Stimulated activated naive CD8-positive, alpha-beta T cell treated with anti-CD3 and anti-CD28 coated beads, Interleukin-15, Interleukin-2, amounts not matched to agents 100 U/mL and 50 U/mL, for 24 hours (primary cell): ENCODE measurements around the gene CDC42EP4.
"Not testable (repeated sequence)": the region's sequence is repeated elsewhere in the genome, so short reads cannot be mapped to it uniquely, and the experiment has no call there.

Experiments
- ATAC-seq: fragments of 150-1000 bp; cut with Tn5 transposase; one replicate; pipeline ENCODE4 v1.10.0; 2021
- DNase-seq: peaks from one replicate; pipeline ENCODE4 v3.0.0; 2021

Gene CDC42EP4

DNA sequence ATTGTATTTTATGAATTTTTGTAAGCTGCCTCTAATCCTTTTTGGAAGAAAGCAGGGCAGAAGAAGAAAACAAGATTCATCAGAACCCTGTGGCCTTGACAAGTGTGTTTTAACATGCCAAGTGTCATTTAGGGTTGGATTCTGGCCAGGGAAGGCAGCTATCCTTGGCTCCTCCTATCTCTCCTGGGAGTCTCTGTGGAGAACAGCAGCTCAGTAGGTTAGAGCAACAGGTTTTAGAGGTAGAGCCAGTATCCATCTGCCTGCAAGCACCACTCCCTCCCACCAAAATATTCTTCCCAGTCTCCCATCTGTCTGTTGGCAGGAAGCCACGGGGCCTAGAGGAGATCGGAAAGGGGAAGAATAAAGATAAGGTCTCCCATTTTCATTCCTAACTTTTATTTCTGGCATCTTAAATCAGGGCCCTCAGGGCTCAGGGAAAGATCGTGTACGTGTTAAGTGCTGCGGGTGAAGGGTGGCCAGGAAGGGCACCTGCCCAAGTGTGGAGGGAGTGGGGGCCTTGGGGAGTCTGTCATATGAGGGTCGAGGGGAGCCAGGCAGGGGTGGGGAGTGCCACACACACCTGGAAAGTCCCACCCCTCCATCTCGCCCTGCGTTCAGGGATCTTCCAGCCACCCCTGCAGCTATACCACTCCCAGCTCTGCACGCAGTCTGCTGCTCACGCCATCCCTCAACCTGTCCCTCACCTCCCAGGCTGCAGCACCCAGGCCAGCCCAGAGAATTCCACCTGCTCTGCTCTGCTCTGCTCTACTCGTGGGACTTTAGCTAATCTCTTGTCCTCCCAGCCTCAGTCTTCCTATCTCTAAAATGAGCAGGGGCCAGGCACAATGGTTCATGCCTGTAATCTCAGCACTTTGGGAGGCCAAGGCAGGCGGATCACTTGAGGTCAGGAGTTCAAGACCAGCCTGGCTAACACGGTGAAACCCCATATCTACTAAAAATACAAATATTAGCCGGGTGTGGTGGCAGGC, 33.0 kb downstream of the CDC42EP4 start:
- ATAC-seq (no peak), DNase-seq (no peak)

DNA sequence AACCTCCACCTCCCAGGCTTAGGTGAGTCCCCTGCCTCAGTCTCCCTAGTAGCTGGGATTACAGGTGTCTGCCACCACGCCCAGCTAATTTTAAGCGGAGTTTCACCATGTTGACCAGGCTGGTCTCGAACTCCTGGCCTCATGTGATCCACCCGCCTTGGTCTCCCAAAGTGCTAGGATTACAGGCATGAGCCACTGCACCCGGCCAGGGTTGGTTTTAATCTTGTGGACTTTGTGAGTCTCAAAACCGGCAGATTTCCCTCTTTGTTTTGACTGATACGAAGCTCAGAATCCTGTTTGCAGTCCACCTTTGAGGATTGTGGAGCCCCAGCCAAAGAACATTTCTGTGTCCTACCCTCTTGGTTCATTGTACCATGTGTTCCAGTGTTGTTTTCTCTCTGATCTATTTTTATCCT, 33.7 kb downstream of the CDC42EP4 start:
- no peak for ATAC-seq
- DNase-seq: no peak

DNA sequence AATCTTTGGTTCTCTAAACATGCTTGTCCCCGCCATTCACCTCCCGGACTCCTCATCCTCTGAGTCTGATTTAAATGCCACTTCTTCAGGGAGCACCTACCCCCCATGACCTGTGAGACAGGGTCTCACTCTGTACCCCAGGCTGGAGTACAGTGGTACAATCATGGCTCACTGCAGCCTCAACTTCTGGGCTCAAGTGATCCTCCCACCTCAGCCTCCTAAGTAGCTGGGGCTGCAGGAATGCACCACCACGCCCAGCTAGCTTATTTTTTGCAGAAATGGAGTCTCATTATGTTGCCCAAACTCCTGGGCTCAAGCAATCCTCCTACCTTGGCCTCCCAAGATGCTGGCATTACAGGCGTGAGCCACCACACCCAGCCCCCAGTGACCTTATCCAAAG, 37.3 kb downstream of the CDC42EP4 start:
- DNase-seq: no peak

DNA sequence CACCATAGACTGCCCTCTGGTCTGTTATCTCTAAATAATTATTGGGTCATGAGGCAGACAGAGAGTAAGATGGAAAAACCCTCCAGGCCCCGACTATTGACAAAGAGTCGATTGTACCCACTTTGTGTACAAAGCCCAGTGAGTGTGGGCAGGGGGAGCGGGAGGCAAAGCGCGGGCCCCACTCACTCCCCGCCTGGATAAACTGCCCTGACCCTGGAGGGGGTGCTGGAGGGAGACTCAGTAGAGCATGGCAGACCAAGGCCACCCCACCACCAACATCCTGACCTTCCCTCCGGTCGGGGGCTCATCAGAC, 38.9 kb downstream of the CDC42EP4 start:
- no peak for DNase-seq
- ATAC-seq: no peak

More for the DNA sequence above, 37.3 kb downstream of the CDC42EP4 start:
- ATAC-seq: no peak

DNA sequence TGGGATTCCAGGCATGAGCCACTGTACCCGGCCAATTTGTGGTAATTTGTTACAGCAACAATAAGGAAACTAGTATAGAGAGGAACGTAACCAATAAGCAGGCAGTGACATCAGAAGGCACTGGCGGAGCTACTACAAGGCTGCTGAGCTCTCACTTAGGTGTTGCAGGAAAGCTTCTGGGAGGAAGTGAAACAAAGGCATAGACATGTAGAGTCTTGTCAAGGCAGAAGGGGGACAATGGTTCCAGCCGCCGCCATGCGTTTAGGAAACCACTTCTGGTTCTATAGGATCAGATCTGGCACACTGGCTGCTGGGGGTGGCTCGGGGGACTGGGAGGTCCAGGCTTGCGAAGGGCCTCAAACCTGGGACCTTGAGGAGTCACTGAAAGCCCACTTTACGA, 40.7 kb downstream of the CDC42EP4 start:
- no peak for ATAC-seq
- DNase-seq: no peak

DNA sequence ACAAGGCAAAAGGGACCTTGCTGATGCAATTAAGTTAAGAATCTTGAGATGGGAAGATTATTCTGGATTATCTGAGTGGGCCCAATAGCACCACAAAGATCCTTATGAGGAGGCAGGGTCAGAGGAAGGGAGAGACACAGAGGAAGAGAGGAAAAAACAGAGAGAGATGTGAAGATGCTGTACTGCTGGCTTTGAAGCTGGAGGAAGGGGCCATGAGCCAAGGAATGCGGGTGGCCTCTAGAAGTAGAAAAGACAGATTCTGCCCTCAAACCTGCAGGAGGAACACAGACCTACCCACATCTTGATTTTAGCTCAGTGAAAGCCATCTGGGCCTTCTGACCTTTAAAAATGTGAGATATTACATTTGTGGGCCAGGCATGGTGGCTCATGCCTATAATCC, 42.0 kb downstream of the CDC42EP4 start:
- no peak for DNase-seq
- ATAC-seq: no peak

DNA sequence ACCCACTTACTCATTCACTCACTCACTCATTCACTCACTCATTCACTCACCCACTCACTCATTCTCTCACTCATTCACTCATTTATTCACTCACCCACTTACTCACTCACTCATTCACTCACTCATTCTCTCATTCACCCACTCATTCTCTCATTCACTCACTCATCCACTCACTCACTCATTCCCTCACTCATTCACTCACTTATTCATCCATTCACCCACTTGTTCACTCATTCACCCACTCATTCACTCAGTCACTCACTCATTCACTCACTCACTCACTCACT, 42.5 kb downstream of the CDC42EP4 start:
- ATAC-seq (no peak), DNase-seq (no peak)

DNA sequence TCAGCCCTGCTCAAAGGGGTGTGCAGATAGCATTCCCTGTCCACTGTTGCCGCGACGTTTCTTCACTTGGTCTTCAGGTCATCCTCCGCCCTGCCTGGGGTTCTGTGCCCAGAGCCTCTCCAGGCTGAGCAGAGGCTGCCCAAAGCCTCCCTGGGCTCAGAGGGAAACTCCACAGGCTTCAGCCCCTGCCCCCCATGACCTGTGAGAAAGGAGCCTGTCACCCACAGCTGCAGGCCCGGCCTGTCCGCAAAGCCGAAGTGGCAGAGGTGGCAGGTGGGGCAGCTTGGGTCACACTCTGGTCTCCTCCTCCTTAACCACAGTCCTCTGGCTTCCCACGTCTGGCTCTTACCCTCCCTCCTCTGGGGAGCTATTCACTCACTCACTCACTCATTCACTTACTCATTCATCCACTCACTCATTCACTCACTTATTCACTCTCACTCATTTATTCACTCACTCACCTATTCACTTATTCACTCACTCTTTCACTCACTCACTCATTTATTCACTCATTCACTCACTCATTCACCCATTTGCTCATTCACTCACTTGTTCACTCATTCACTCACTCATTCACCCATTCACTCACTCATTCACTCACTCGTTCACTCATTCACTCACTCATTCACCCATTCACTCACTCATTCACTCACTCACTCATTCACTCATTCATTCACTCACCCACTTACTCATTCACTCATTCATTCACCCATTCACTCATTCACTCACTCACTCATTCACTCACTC, 43.0 kb downstream of the CDC42EP4 start:
- ATAC-seq: peak; percentile 14
- DNase-seq: no peak

DNA sequence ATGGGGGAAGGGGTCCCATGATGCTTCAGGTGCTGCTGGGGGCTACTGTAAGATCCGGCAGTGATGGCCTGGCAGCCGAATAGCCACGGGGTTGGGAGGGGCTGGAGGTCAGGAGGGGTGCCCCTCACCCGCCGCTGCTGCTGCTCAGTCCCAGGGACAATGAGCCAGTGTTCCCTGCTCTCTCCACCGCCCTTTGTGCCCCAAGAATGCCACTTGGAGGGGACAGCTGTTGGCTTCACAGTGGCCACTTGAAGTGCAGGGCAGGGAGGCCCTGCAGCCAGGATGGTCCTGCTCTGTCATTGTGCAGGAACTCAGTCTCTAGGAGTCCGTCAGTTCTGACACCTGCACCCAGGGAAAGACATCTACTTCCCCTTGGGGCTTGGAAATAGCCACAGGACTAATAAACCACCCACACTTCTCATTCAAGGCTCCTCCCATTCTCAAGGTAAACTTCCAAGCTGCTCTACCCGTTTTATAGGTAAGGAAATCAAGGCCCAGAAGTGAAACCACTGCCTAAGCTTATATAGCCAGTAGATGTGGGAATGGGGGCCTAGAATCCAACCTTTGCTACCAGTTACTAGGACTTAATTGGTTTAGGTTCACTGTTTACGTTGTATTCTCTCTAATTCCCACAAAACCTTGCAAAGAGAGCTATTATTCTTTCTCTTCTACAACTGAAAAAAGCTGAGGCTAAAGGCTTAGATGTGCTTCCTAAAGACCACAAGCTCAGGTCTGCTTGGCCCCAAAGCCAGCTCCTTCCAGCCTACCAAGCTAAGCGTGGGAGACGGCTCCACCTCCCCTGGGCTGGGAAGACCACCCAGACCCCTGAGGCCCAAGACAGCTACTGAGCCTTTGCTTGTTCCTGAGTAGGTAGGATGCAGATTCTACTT, 43.9 kb downstream of the CDC42EP4 start:
- no peak for ATAC-seq
- DNase-seq: no peak

DNA sequence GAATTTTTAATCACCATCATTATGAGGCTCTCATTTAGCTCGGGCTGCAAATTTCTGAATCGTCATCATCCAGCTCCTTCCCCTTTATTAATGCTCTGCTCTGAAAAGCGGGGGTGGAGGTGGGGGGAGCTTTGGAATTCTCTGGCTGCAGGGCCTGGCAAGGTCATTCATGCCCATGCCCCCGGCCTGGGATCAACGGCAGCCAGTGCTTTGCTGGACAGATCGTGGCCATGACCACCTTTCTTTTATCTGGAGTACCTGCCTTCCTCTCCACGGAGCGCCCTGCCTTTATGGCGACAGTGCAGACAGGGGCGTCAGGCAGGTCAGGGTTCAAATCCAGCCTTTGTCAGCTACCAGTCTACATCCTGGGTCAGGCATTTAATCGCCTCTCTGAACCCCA, 45.0 kb downstream of the CDC42EP4 start:
- DNase-seq: no peak
- no peak for ATAC-seq

DNA sequence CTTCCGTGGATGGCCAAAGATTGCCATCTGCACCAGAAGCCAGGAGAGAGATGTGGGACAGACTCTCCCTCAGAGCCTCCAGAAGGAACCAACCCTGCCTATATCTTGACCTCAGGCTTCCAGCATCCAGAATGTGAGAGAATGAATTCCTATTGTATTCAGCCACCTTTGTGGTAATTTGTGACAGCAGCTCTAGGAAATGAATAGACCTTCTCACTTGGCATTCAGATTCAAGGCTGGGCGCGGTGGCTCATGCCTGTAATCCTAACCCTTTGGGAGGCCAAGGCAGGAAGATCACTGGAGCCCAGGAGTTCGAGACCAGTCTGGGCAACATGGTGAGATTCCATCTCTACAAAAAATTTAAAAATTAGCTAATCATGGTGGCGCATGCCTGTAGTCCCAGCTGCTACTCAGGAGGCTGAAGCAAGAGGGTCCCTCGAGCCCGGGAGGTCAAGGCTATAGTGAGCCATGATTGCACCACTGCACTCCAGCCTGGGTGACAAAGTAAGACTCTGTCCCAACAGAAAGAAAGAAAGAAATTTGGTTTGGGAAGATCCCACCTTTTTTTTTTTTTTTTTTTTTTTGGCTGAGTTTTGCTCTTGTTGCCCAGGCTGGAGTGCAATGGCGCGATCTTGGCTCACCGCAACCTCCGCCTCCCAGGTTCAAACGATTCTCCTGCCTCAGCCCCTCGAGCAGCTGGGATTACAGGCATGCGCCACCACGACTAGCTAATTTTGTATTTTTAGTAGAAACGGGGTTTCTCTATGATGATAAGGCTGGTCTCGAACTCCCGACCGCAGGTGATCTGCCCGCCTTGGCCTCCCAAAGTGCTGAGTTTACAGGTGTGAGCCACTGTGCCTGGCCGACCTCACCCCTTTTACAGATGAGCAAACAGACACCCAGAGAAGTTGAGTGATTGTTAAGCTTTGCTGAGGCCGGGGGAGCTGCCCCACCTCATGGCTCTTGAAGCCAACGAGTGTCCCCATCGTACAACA, 45.9 kb downstream of the CDC42EP4 start:
- no peak for DNase-seq
- ATAC-seq: no peak

DNA sequence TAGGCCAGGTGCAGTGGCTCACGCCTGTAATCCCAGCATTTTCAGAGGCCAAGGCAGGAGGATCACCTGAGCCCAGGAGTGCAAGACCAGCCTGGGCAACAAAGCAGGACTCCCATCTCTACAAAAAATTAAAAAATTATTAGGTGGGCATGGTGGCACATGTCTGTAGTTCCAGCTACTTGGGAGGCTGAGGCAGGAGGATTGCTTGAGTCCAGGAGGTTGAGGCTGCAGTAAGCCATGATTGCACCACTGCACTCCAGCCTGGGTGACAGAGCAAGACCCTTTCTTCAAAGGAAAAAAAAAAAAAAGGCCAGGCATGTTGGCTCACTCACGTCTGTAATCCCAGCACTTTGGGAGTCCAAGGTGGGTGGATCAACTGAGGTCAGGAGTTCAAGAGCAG, 47.4 kb downstream of the CDC42EP4 start:
- not testable (repeated sequence) for DNase-seq, ATAC-seq

DNA sequence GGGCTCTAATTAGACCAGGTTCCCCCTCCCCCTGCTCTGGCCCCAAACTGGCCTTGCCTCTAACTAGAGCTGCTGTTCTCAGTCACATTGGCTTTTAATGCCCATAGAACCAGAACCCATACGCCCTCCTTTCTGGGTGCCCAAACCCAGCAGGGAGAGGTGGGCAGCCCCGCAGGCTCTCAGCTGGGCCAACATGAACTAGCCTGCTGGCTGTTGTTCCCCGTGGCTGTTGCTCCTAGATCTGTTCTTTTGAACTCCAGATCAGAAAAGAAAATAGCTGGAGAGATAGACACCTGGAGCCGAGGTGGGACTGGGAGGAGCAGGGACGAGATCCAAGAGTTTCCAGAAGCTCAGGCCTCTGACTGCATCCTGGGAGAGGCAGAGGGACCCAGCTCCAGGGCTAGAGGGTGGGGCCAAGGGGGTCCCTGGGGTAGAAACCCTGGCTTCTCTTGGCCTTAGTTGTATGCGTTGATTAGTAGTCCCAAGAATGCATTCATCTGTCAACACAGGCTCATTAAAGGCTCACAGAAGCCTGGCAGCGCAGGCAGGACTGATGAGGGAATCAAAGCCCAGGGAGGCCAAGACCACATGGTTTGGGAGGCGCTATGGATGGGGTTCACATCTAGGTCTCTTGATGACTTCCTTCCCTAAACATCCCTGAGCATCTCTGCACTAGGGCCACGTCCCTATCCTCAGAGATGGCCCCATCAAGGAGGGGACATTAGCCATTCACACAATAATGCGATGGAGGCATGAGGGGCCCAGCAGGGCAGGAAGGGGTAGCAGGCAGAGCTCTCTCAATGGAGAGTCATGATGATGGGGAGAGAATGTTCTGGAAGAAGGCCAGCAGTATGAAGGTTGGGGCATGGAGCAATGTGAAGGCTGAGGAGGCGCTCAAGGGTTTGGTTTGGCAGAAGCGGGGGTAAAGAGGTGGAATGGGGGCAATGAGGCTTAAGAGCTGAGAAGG, 48.8 kb downstream of the CDC42EP4 start:
- ATAC-seq: no peak
- no peak for DNase-seq

DNA sequence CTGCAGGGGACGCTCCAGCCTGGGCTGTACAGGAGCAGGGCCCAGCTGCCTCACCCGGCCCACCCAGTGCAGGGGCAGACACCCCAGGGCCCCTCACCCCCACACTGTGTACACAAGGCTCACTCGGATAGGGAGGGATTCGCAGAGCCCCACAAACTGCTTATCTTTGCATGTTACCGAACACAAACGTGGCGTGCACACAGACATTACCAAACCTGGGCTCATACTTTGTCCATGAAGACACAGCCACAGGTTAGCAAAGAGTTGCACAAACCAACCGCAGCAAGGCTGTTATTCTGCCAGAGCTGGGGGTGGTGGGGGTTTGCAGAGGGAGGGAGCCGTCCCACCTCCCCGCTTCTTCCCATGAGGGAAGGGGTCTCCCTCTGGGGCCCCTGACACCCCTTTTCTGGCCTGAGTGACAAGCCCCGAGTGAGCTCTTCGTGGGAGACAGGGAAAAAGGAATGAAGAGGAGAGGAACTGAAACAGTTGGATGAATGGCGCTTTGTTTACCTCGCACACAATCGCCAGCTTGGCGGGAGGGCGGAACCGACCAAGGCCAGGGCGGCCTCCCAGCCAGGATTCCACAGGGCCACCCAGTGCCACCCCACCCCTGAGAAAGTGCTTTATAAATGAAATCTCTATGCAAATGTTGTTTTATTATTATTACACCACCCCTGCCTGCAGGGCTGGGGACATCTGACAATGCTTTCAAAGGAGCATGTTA, 49.7 kb downstream of the CDC42EP4 start:
- no peak for ATAC-seq
- DNase-seq: no peak

DNA sequence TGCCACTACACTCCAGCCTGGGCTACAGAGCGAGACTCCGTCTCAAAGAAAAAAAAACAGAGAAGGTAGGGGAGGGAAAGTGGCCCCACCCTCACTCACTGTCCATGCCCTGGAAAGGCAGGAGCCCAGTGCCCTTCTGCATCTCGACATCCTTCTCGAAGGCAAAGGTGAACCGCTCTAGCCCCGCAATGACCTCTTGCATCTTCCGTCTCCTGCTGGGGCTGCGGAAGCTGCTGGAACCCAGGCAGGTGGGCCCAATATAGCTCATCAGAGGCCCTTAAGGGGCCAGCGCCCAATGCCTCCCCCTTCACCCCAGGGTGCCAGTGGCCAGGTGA, 50.2 kb downstream of the CDC42EP4 start, which contains the start of gene CPSF4L:
TSS of gene CPSF4L (minus strand) at position 264 of the 335 bp plus-strand sequence. CDS start at position 202, 62 bp downstream.
- no peak for ATAC-seq
- DNase-seq: no peak

DNA sequence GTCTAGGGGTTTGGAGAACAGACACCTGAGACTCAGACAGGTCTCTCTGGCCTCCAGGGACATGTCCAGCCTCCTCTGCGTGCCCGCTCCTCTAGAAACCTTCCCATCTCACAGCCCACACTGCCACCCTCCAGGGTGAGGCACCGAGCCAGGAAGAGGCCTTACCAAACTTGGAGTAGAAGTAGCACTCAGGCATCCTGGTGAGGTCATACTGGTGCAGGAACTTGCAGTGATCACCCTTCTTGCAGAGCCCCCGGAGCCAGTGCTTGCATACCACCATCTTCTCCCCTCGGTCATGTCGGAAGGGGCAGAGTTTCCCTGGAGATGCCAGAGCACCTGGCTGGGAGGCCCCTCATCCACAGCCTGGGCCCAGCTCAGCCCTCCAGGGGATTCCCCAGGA, 54.3 kb downstream of the CDC42EP4 start:
- DNase-seq (no peak), ATAC-seq (no peak)

DNA sequence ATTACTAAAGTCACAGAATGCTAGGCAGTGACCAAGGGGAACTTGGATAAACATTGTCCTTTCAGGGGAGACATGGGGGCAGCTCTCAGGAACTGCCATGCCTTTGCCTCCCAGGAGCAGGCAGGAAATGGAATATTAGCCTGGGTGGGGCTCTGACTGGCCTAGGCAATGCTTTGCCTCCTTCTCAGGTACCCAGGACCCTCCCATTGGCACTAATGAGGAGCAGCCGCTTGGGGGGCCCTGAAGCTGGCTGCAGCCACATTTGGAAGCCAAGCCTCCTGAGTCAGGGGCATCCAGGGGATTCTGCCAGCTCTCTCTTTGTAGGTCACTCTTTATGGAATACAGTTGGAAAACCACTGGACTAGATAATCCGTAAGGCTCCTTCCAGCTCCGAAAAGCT, 55.6 kb downstream of the CDC42EP4 start:
- no peak for ATAC-seq
- DNase-seq: no peak

DNA sequence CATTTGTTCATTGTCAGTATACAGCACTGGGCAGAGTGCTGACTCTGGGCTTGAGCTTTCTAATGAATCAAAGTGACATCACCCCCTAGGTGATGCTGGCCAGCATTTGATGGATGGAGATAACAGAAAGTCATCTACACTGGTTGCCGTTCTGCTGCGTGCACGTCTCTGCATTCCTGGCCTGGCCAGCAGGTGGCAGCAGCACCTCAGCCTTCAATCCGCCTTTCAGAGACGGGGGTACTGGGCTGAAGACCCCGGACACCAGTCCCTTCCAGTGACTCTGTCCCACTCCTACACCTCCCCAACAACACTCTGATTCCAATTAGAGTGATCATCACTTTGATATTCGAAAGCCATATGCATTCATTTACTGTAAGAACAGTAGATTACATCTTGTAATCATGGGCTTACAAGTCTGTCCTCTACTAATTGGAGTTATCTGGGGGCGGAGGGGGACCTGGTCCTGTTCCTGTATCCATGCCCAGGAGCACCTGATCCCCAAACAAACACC, 56.1 kb downstream of the CDC42EP4 start:
- peak; percentile 80 for ATAC-seq
- DNase-seq: peak; percentile 66

DNA sequence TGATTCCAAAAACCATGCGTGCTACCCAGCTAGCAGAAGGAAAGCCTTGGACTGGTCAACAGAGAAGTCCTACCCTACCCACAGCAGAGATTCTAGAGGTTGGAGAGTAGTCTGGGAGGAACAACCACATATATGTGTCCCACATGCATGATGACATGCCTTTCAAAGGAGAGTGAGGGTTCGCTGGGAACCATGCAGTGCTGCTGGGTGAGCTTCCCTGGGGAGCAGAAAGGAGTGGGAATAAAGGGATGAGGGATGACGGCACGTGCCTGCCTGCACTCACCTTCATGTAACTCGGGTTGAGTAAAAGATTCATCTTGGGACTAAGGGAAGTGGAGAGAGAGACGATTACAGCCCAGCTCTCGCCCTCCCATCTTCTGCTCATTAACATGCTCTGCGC, 59.9 kb downstream of the CDC42EP4 start:
- no peak for ATAC-seq
- DNase-seq: no peak
